HUDEP-2 (cell line): ENCODE measurements around the gene FIGLA.
A peak's percentile ranks its signal among the peaks of the same experiment; 100 is the strongest.

Experiments
- DNase-seq, 76 experiments: peaks; one replicate each; lab custom pipeline; 2025; ENCODE audit not compliant: unreplicated experiment in 76 of 76; lab: John Stamatoyannopoulos, UW

Gene FIGLA

DNA sequence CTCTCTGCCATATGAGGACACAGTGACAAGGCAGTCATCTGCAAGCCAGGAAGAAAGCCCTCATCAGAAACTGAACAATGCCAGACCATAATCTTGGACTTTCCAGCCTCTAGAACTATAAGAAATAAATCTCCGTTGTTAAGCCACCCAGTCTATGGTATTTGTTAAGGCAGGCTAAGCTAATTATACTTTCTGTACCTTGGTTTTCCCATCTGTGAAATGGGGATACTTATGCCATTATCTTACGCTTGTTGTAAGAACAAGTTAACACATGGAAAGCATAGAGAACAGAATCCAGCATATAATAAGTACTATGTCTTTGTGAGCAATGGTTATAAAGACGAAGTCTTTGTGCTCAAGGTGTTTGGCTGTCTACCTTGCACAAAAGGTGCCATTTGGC lies 14.2 kb downstream of the FIGLA start:
- no peak for DNase-seq

DNA sequence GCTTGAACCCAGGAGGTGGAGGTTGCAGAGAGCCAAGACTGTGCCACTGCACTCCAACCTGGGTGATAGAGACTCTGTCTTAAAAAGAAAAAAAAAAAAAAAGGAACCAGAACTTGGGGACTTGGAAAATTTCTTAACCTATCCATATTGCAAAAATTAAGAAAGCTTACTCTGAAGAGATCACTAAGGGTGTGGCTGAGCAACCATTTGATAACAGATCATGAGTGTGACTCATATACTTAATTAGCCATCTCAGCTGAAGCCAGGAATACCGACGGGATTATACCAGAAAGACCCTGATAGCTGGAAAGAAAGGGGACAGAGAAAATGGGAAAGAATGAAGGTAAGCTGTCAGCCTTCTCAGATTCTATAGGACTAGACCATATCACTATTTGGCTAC lies 15.3 kb downstream of the FIGLA start:
- peak in 1 of 76 experiments; percentile 5 for DNase-seq

DNA sequence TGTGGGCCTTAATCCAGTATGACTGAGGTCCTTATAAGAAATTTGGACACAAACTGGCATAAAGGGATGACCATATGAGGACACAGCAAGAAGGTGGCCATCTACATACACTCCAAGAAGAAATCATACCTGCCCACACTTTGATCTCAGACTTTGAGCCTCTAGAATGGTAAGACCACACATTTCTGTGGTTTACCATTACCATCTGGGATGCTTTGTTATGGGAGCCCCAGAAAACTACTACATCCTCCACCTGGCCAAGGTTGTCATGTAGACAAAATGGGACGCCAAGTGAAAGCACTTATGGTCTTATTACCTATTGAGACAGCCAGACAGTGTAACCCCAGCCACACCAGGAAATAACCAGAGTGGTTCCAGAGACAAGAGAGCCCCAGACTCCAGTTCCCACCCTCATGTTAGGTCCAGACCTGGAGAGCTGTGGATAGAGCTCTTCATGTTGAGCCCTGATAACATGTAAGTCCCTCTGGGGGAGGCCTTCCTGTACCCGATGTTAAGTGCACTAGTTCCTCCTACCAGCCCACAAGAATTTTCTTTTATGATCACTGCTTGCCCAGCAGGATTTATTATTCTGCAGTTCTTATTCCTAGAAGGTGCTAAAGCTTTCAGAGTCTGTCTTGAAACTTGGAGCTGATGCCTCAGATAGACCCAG lies 17.8 kb downstream of the FIGLA start:
- DNase-seq = no peak

DNA sequence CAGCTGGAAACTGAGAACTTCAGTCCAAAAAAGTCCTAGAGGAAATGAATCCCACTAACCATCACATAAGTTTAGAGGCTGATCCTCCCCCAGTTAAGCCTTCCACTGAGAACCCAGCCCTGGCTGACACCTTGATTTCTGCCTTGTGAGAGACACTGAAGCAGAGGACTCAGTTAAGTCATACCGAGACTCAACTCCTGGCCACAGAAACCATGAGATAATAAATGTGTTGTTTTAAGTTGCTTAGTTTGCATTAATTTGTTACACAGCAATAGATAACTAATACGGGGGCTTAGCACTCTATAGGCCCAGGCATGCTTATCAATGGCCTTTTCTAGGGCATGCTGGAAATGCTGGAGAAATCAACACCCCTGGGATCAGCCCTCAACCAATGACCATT lies 19.0 kb downstream of the FIGLA start:
- DNase-seq = no peak

DNA sequence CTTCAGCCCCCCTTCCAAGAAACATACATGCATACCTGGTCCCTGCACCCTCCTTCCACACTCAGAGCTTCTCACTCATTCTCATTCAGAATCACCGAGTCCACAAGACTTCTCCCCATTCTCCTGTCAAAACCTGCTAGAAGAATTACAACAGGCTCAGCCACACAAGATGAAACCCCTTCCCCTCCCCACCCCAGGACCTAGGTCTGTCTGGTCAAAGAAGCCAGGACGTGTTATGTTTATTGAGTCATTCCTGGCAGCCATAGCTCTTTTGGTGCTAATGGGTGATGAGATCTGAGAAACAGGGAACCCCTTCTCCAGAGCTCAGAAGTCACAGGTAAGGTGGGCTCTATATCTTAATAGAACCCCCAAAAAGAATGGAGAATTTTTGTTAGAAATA lies 21.0 kb downstream of the FIGLA start:
- DNase-seq = no peak

DNA sequence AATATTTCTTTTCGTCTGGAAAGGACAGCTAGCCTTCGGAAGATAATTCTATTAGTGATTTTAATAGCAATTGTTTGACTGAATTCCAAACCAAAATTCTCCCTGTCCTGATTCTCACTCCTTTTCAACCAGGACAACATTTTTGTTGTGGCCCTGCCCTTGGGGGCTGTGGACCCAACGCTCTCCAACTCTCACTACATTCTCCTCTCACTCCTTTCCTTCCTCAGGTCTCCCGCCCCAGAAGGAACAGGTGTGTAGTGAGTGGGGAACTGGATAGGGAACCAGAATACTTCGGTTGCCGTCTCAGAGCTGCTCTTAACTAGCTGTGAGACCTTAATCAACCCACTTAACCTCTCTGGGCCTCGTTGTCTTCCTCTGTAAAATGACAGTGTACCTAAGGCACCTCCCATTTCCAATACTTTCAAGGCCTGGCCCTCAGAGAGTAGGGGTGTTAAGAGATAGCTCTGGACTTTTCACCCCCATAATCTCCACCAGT lies 21.8 kb downstream of the FIGLA start:
- DNase-seq = no peak

DNA sequence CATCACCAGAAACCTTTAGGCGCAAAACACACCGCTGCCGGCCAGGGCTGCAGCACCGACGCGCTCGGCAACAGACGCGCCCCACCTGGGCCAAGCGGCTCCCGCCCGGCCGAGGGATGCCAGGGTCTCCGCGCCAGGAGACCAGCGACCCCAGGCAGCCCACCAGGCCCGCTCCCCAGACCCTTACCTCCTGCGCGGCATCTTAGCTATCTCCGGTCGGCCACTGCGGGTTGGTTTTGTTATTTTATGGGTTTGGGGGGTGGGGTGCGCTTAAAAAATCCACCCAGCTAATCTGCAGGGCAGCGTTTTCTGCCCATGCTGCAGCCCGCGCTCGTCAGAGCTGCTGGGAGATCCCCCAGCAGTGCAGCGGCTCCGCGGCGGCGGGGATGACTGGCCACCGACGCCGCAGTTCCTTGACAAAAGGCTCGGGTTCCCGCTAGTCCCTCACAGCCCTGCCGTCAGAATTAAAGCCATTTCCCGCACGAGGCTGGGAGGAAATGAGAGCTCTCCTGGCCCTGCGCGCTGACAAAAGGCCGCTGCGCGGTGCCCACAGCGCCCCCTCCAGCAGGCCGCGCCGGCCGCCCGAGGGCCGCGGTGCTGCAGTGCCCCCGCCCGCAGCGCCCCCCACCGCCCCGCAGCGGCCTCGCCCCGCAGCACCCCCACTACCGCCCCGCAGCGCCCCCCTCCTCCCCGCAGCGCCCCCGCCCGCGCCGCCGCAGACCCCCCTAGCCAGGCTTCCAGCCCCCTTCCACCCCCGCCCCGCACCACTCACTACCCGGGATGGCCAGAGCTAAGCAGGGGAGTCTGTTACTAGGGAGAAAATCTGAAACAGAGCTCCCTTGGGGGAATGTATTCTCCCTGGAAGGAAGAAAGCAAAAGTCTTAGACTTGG lies 22.5 kb downstream of the FIGLA start, which contains the start of gene ADD2:
ADD2 (minus strand) TSS at position 502 of the 891 bp plus-strand sequence. CDS start 61,792 bp downstream, outside the sequence.
- peak in 44 of 76 experiments; percentile 6 to 48 (median 28) for DNase-seq

DNA sequence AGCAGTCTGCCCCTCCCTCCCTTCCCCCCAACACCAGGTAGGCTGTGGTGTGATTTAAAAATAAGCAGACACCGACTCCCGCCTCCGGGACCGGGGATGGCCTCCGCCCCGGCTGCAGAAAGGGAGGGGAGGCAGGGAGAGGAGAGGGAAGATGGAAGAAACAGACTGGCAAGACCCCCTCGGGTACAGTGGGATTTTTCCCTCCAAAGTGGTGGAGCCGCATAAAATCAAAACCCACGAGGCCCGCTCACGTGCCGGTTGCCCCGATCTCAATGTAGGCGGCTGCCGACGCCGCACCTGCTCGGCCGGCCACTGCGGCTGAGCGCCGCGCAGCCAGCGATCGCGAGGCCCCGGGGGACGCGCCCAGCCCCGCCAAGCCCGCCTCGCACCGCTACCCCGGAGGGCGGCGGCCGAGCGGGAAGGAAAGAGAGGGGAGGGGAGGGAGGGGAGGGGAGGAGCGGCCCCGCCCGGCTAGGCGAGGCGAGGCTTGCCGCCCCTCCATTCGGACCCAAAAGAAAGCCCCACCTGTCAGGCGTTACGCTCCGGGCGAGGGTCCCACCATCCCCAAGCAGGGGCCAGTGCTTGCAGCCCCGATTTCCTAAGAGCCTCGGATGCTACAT lies 23.3 kb downstream of the FIGLA start:
- peak in 1 of 76 experiments; percentile 8 for DNase-seq

DNA sequence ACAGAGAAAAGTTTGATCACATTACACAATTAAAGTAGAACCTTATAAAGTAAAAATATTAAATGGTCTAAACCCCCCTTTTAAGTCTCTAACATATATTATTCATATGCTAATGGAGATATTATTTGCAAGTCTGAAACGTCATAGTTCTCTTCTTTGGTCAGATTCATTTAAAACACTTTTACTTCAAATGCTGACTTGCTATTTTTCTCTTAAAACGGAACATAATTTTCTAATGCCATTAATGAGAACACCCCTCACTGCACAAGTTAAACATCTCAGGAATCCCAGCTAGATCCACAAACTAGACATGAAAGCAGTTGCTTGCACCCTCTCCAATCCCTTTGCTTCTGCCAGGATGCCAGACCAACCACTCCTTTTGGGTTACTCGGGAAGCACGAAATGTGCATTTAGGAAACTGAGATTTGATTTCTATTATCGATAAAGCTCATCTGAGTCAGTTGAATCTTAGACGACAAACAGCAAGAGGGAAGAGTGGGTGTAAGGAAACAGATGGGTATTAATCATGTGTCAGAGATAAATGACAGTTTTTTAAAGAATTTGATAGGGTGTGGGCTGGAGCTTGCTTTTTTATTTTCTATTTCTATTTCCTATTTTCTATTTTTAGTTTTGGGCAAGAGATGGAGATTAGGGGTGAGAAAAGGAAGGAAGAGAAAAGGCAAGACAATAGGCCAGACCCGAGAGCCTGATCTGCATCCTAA lies 23.9 kb downstream of the FIGLA start:
- DNase-seq = no peak

DNA sequence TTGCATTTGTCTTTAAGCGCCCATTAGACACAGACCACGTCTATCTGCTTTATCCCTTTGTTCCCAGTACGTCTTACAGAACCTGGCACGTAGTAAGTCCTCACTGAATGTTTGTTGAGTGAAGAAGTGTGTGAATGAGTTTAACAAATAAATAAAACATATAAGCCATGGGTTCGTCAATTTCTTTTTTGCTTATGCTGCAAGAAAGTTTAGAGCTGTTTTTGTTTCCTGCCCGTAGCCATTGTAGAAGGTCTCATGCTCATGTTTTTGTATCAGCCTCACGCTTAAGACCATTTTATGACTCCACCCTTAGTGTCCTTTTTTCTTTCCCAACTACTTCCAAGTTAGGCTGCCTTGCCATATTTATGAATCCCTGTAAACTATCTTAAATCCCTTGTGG lies 24.9 kb downstream of the FIGLA start:
- no peak for DNase-seq

DNA sequence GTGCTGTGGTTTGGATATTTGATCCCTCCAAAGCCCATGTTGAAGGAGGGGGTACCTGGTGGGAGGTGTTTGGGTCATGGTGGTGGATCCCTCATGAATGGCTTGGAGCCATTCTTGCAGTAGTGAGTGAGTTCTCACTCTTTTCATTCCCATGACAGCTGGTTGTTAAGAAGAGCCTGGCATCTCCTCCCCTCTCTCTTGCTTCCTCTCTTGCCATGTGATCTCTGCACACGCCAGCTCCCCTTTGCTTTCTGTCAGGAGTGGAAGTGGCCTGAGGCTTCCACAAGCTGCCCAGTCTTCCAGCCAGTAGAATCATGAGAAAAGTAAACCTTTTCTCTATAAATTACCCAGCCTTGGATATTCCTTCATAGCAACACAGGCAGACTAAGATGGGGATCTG lies 31.0 kb downstream of the FIGLA start:
- no peak for DNase-seq

DNA sequence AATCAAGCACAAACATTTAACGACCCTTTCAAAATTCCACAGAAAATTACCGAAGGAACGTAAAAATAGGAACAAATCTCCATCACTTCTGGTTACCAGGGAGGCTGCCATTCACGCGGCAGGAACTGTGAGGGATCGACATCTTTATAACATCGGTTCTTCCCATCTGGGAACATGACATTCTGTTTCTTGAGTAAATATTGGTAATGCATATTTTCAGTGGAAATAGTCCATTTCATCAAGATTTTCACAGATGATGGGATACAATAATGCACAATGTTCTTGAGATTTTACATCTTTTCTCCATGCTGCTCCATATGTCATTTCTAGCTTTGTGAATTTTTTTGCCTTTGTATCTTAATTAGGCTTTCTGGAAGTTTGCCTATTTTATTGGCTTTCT lies 32.5 kb downstream of the FIGLA start:
- DNase-seq = no peak

DNA sequence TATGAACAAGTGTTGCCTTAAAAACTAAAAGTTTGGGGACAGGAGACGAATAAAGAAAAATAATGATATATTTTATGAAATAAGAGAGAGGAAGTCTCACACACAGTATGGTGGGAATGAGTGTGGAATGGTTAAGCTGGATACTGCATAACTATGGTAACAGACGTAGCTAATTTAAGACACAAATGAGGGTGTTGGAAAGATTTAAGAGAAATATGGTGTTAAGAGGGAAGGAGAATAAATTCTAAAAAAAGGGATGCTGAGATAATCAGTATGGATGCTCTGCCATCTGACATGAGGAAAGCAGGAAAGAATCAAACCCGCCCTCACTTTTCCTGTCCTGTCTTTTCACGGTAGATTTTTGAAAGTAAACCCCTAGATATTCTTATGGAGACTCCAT lies 33.1 kb downstream of the FIGLA start:
- DNase-seq = no peak

DNA sequence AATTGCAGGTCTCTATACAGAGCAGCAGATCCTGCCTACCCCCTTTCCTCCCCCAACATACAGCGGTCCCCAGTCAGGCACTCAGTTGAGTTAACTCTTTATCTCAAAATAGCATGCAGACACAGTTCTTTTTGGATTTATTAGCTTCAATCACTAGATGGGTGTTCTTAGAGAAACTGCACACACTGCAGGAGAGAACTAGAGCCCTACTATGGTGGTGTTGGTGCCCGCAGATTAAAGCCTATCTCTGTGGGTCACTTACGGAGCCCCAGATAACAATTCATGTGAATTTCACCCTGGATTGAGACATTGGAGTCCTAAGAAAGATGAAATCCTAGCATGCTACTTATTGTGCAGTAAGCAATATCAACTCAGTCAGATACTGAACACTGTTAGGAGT lies 34.3 kb downstream of the FIGLA start:
- peak in 3 of 76 experiments; percentile 4 to 10 (median 7) for DNase-seq

DNA sequence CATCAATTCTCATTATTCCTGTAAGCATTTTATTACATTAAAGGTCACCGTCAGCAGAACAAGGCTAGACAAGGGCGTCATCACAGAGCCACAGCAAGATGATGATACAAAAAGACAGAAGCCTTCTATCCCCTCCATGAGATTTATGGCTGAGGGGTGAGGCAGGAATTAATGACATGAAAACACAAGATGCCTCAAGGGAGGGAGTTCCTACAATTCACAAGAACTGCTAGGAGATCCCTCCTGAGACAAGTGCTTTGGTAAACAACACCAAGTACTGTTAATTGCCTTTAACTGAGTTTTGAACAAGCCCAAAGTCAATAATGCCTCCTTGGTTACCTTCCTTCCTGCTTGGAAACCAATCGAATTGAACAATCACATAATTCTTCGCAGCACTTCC lies 36.5 kb downstream of the FIGLA start:
- no peak for DNase-seq

DNA sequence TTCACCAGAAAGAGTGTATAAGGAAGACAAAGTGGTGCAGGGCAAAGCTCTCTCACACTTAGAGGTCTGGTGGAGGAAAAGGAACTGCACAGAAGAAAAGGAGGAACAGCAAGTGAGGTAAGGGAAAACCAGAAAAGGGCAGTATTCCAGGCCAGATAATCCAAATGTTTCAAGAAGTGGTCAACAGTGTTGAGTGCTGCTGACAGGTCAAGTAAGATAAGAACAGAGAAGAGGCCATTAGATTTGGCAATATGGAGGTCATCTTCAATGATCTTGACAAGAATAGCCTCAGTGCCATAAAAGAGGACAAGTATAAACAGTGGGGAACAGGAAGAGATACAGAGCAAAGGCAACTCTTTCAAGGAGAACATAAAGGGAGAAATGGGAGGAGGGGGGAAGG lies 37.4 kb downstream of the FIGLA start:
- no peak for DNase-seq

DNA sequence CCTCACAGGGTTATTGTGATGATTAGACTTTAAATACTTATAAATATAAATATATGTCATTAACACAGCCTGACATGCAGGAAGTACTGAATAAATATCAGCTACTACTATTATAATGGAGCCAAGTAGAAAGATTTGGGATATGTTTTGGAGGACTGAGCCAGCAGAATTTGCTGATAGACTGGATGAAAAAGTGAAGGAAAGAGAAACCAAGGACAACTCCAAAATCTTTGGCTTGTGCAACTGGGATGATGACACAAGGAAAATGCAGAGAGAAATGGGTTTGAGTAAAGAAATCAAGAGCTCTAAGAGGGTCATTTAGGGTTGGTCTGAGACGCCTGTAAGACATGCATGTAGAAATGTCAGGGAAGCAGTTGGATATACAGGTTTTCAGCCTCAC lies 38.0 kb downstream of the FIGLA start:
- no peak for DNase-seq

DNA sequence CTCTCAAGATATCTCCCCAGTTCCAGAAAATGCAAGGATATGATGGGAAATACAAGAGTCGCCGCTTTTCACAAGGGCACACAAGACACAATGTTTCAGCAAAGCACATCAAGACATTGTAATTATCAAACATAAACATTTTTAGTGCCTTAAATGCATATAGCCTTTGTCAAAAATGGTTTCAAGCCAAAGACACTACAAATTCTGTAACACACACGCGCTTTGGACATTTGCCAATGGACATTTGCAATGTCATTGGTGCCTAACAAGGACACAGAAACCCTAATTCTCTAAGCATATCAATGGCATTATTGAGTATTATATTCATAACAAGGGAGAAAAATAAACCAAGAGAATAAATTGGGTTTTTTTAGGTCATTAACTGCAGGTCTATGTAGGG lies 38.6 kb downstream of the FIGLA start:
- DNase-seq = peak in 7 of 76 experiments; percentile 6 to 21 (median 14)

DNA sequence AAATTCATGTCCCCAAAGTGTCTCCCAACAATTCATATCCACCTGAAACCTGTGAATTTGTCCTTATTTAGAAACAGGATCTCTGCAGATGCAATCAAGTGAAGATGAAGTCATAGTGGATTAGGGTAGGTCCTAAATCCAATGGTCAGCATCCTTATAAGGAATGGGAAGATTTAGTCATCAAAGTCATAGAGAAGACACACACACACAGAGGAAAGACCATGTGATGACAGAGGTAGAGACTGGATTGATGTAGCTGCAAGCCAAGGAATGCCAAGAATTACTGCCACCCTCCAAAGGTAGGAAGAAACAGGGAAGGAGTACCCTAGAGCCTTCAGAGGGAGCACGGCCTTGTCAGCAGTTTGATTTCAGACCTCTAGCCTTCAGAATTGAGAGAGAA lies 40.1 kb downstream of the FIGLA start:
- DNase-seq = no peak

DNA sequence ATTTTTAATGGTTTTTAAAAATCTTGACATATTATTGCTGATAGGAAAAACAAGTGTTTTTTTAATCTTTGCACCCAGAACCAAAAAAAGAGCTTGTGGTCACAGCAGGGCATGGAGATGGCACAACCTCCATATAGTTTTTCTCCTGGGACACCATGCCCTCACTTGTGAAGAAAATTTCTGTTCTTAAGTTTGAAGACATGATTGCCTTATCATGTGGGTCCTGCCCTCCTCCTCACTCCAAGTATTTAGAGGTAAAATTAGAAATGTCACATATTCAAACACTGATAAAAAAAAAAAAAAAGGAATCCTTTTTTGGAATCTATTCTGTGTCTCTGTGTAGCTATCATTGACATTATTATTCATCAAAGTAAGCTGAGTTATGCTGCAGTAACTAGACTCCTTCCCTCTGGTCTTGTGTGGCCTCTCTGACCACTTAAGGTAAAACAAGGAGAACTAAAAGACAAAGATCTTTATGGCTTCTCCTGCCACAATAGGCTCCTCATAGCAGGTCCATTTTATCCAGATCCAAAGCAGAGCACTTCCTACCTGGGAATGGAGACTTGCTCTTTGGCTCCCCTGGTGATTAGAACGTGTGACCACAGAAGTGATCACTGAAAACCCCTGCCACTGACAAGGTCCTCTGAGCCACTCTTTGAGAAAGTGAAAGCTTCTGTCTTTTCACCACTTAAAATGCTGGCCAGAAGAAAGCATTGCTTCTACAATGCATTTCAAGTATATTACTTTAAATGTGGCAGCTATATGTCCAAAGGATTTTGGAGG lies 42.2 kb downstream of the FIGLA start:
- peak in 2 of 76 experiments; percentile 3 to 5 for DNase-seq
